HG03135 (cell line): ENCODE measurements around the gene PTPRD.

Source experiments
- ATAC-seq: cut with Tn5 transposase; IDR thresholded peaks from one replicate; pipeline ENCODE4 v1.9.1; 2021; ENCODE audit warnings: mild to moderate bottlenecking, moderate library complexity; ENCODE audit not compliant: unreplicated experiment

The PTPRD gene

GRCh38 chr9:10272830-10273229 lies 340.0 kb downstream of the PTPRD start:
- ATAC-seq = no peak

- ATAC-seq = peak; percentile 78
Measured at GRCh38 chr9:10268531-10269485, 344.0 kb downstream of the PTPRD start.

- ATAC-seq = no peak
Measured at GRCh38 chr9:10265153-10265631, 347.6 kb downstream of the PTPRD start.

GRCh38 chr9:10260501-10260900 lies 352.3 kb downstream of the PTPRD start:
- no peak for ATAC-seq

GRCh38 chr9:10259668-10260067 lies 353.1 kb downstream of the PTPRD start:
- no peak for ATAC-seq

GRCh38 chr9:10255758-10256157 lies 357.0 kb downstream of the PTPRD start:
- no peak for ATAC-seq

GRCh38 chr9:10254338-10254737 lies 358.5 kb downstream of the PTPRD start:
- no peak for ATAC-seq

GRCh38 chr9:10253341-10253740 lies 359.5 kb downstream of the PTPRD start:
- no peak for ATAC-seq

- no peak for ATAC-seq
Measured at GRCh38 chr9:10252174-10252573, 360.6 kb downstream of the PTPRD start.

GRCh38 chr9:10251490-10251889 lies 361.3 kb downstream of the PTPRD start:
- no peak for ATAC-seq

- ATAC-seq = no peak
Measured at GRCh38 chr9:10250219-10250618, 362.6 kb downstream of the PTPRD start.

- ATAC-seq = no peak
Measured at GRCh38 chr9:10248890-10249289, 363.9 kb downstream of the PTPRD start.

- no peak for ATAC-seq
Measured at GRCh38 chr9:10242255-10242654, 370.5 kb downstream of the PTPRD start.

GRCh38 chr9:10238087-10238486 lies 374.7 kb downstream of the PTPRD start:
- no peak for ATAC-seq

- no peak for ATAC-seq
Measured at GRCh38 chr9:10237584-10237983, 375.2 kb downstream of the PTPRD start.

- ATAC-seq = no peak
Measured at GRCh38 chr9:10236161-10236560, 376.6 kb downstream of the PTPRD start.

GRCh38 chr9:10235376-10235775 lies 377.4 kb downstream of the PTPRD start:
- ATAC-seq = no peak

GRCh38 chr9:10232352-10232930 lies 380.4 kb downstream of the PTPRD start:
- ATAC-seq = no peak

- ATAC-seq = peak; percentile 96
Measured at GRCh38 chr9:10230512-10230911, 382.3 kb downstream of the PTPRD start.

- no peak for ATAC-seq
Measured at GRCh38 chr9:10228082-10228481, 384.7 kb downstream of the PTPRD start.

GRCh38 chr9:10226996-10227395 lies 385.8 kb downstream of the PTPRD start:
- no peak for ATAC-seq

- no peak for ATAC-seq
Measured at GRCh38 chr9:10212702-10213101, 400.1 kb downstream of the PTPRD start.
